Suprapubic skin (tissue), 4 donors: ENCODE measurements around the gene M1AP. TPM values are rescaled to one million over a fixed set of nuclear protein-coding genes. Genes with fewer than 3 reads are reported as not detected.

Experiments
- DNase-seq, 2 donors: peaks; one replicate each; pipeline ENCODE4 v3.0.0-alpha.2; 2019; ENCODE audit warnings: low spot score in 2 of 2
- H3K27ac ChIP-seq: fragments of 200-600 bp; sonication (generic); one replicate; pipeline ENCODE4 v1.5.1; 2019
- H3K27me3 ChIP-seq: fragments of 200-600 bp; sonication (generic); one replicate; pipeline ENCODE4 v1.5.1; 2019
- H3K36me3 ChIP-seq: fragments of 200-600 bp; sonication (generic); one replicate; pipeline ENCODE4 v1.5.1; 2019
- H3K4me1 ChIP-seq: fragments of 200-600 bp; sonication (generic); one replicate; pipeline ENCODE4 v1.5.1; 2019
- H3K4me3 ChIP-seq: fragments of 200-600 bp; sonication (generic); one replicate; pipeline ENCODE4 v1.5.1; 2019; ENCODE audit warnings: mild to moderate bottlenecking
- H3K9me3 ChIP-seq: fragments of 200-600 bp; sonication (generic); one replicate; pipeline ENCODE4 v1.5.1; 2019
- CTCF ChIP-seq, 2 donors: fragments of 200-600 bp in 1 of 2; fragments of 450-650 bp in 1 of 2; sonication (generic) in 1 of 2; IDR thresholded peaks; one replicate each; pipeline ENCODE4 v1.5.1; 2016 to 2019; ENCODE audit warnings: antibody characterized with exemption in 2 of 2, mild to moderate bottlenecking in 1 of 2, moderate library complexity in 1 of 2
- EP300 ChIP-seq: sonication (generic); formaldehyde crosslinking; IDR thresholded peaks from one replicate; pipeline ENCODE4 v1.6.1; 2017; ENCODE audit warnings: antibody characterized with exemption
- POLR2A ChIP-seq, 2 donors: fragments of 450-650 bp; IDR thresholded peaks; one replicate each; pipeline ENCODE4 v1.6.1; 2017; ENCODE audit warnings: antibody characterized with exemption in 2 of 2, mild to moderate bottlenecking in 2 of 2, moderate library complexity in 2 of 2
- POLR2AphosphoS5 ChIP-seq, 3 donors: sonication (generic); formaldehyde crosslinking; IDR thresholded peaks; one replicate each; pipeline ENCODE4 v1.6.1; 2017; ENCODE audit warnings: antibody characterized with exemption in 3 of 3
- WGBS: methylation state at CpG from one replicate; pipeline ENCODE4 v1.1.5; 2018; 5-methylcytosine and 5-hydroxymethylcytosine counted together
- total RNA-seq, 4 donors: library from RNA; depleted of rRNA; stranded (reverse); fragments of >200 nt; gene quantifications; one replicate each; pipeline ENCODE4 v1.1.0, GENCODE V29; 2016

The M1AP gene
- total RNA-seq, 4 donors from 2014 or later: 1.1 TPM; not detected in 3

- TF ChIP-seq EP300 (no peak), POLR2AphosphoS5 (IDR thresholded peaks at IDR 0.05) (no peak), CTCF (IDR thresholded peaks at IDR 0.05) (no peak), POLR2A (IDR thresholded peaks at IDR 0.05) (no peak)
- H3K36me3 ChIP-seq: peaks cover 16% of the 10 kb centered on the region
- peak overlapping the region; percentile 79 for H3K4me3 ChIP-seq
- WGBS: 9% methylated on average over 35 of the region's 38 CpGs
- peak in 1 of 2 donors; percentile 82 for DNase-seq
- no peaks in the 10 kb centered on the region for H3K9me3 ChIP-seq
- peaks cover 47% of the 10 kb centered on the region for H3K4me1 ChIP-seq
- peak overlapping the region; percentile 99 for H3K27ac ChIP-seq
- peaks cover 42% of the 10 kb centered on the region for H3K27me3 ChIP-seq
These were observed 140.1 kb downstream of the M1AP start for GRCh38 chr2:74507926-74508520.

Other genes with a start within 250 kb of the M1AP start
- gene C2orf81, start 226.7 kb downstream of the M1AP start, total RNA-seq: 1 to 10 TPM in 3 of 4 donors, under 1 TPM in 1; 0.87 to 2.1 (median 1.4) TPM
- 10 to 100 TPM in 2 of 4 donors, 1 to 10 TPM in 2; 5.0 to 12.0 (median 8.5) TPM for gene WDR54, start 226.6 kb downstream of the M1AP start, total RNA-seq
- gene RTKN, start 206.4 kb downstream of the M1AP start, total RNA-seq: 10 to 100 TPM; 48.2 to 63.1 (median 56.7) TPM
- gene INO80B, start 193.2 kb downstream of the M1AP start, total RNA-seq: 10 to 100 TPM; 15.9 to 75.9 (median 36.0) TPM
- 100 to 1,000 TPM in 1 of 4 donors, 10 to 100 TPM in 3; 40.7 to 121 (median 47.0) TPM for gene WBP1, start 189.9 kb downstream of the M1AP start, total RNA-seq
- 10 to 100 TPM; 44.1 to 81.3 (median 50.1) TPM for gene MOGS, start 182.9 kb downstream of the M1AP start, total RNA-seq
- gene MRPL53, start 175.7 kb downstream of the M1AP start, total RNA-seq: 10 to 100 TPM; 13.1 to 36.0 (median 26.7) TPM
- 10 to 100 TPM; 10.4 to 31.1 (median 18.7) TPM for gene CCDC142, start 165.3 kb downstream of the M1AP start, total RNA-seq
- 10 to 100 TPM; 20.4 to 45.5 (median 27.4) TPM for gene TTC31, start 165.2 kb downstream of the M1AP start, total RNA-seq
- gene LBX2, start 148.7 kb downstream of the M1AP start, total RNA-seq: 1 to 10 TPM in 1 of 4 donors, not detected in 3; 1.2 TPM
- 10 to 100 TPM; 15.6 to 77.0 (median 19.7) TPM for gene PCGF1, start 140.6 kb downstream of the M1AP start, total RNA-seq
- gene TLX2, start 133.9 kb downstream of the M1AP start, total RNA-seq: under 1 TPM in 1 of 4 donors, not detected in 3; 0.56 TPM
- 10 to 100 TPM in 1 of 4 donors, 1 to 10 TPM in 3; 2.7 to 12.8 (median 6.4) TPM for gene DQX1, start 122.1 kb downstream of the M1AP start, total RNA-seq
- gene AUP1, start 118.6 kb downstream of the M1AP start, total RNA-seq: 100 to 1,000 TPM; 111 to 170 (median 145) TPM
- 10 to 100 TPM; 23.7 to 31.2 (median 27.1) TPM for gene HTRA2, start 118.4 kb downstream of the M1AP start, total RNA-seq
- 1 to 10 TPM in 3 of 4 donors, under 1 TPM in 1; 0.23 to 3.8 (median 1.5) TPM for gene LOXL3, start 94.4 kb downstream of the M1AP start, total RNA-seq
- 10 to 100 TPM in 1 of 4 donors, 1 to 10 TPM in 3; 3.3 to 10.6 (median 5.4) TPM for gene DOK1, start 93.6 kb downstream of the M1AP start, total RNA-seq
- 1 to 10 TPM; 3.5 to 8.2 (median 4.6) TPM for gene SEMA4F, start 5.9 kb upstream of the M1AP start, total RNA-seq
- 10 to 100 TPM in 3 of 4 donors, 1 to 10 TPM in 1; 9.3 to 24.4 (median 15.1) TPM for gene HK2, start 185.8 kb upstream of the M1AP start, total RNA-seq